Stimulated activated CD8-positive, alpha-beta memory T cell treated with anti-CD3 and anti-CD28 coated beads, Interleukin-15, amount 100 ng/mL, for 4 hours (primary cell): ENCODE data around the gene CTBP2.

Experiments
- DNase-seq, 2 donors: peaks; one replicate each; pipeline ENCODE4 v3.0.0-alpha.2; 2020; ENCODE audit warnings: low read depth in 2 of 2

CTBP2 gene

DNA sequence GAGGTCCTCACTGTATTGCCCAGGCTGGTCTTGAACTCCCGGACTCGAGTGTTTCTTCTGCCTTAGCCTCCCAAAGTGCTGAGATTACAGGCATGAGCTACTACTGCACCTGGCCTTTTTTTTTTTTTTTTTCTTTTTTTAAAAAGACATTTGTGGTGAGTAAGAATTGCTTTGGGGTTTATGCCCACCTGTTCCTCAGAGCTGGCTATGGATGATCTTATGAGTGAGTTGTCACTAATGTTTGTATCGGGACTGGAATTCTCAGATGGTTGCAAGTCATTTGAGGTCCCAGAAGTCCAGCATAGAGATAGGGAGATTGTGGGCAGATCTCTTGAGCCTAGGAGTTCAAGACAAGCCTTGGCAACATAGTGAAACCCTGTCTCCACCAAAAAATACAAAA lies 183.2 kb downstream of the CTBP2 start:
- DNase-seq = no peak

DNA sequence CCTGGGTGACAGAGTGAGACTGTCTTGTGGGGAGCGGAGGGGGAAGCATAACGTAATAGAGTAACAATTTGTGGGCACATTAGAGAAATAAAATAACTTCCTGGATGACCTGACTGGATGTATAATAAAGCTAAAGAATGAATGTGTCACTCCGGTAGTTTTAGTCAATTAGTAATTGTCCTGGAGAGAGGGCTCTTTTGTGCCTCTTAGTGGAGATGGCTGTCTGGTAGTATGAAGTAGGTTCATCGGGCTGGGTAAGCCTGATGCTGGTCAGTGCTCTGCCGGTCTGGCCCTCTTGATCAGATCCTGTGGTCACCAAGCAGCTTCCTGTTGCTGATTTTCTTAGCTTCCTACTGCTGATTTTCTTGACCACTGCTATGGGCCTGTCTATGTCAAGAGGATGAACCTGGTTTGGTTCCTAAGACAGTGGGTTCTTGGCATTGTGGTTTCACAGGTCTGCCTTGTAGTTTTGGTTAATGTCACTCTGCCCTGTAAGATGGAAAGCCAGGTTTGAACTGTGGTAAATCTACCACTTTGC lies 184.3 kb downstream of the CTBP2 start:
- DNase-seq = no peak

DNA sequence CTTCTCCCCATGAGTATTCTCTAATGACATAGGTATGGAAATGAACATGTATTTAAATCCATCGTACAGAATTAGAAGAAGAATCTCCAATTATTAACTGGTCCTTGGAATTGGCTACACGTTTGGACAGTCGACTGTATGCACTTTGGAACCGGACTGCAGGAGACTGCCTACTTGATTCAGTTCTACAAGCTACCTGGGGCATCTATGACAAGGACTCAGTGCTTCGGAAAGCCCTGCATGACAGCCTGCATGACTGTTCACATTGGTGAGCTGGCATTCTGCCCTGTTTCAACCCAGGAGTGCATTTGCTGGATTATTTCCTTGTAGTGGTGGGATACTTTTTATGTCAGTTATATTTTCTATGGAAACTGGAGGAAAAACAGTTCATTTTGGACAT lies 186.2 kb downstream of the CTBP2 start:
- DNase-seq = no peak

DNA sequence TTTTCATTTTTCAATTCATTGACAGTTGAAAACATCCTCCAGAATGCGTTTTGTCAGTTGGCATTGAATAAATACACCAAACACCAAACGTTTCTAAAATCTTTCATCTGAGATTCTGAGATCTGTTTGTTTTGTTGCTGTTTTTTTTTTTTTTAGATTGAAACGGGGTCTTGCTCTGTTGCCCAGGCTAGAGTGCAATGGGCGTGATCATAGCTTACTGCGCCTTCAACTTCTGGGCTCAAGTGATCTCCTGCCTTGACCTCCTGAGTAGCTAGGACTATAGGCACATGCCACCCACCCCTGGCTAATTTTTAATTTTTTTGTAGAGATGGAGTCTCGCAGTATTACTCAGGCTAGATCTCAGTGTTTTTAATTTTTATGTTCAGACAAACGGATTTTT lies 187.7 kb downstream of the CTBP2 start:
- no peak for DNase-seq

DNA sequence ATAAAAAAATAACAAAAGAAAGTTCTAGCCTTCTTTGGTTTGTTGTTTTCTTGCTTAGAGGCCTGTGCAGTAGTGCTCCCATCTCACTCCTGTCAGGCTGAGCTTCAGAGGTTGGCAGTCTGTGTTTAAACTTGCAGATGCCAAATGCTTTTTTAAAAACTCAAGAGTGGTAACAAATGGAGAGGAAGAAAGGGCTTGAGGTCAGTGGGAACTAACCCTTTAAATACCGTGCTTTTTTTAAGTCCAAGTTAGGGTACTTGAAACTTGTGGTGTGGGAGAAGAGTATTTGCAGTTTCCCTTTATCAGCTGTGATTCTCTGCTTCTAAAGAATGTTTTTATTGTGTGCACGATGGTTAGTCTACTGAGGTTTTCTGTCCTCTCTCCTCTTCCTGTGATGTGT lies 189.1 kb downstream of the CTBP2 start:
- no peak for DNase-seq

DNA sequence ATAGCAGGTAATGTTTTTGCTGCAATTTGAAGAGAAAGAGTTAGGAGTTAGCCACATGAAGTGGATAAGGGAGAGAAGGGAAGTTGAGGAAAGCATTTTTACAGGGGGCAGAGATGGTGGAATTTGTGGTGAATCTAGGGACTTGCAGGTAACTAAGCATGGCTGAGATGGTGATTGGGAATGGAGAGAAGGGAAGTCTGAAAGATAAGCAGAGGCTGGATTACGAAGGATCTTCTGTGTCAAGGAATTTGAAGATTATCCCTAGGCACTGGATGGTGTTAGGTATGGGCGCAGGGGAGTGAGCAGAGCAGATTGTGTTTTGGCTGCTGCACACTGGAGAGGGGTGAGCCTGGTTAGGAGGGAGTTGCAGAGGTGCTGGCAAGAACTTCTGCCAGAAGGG lies 193.1 kb downstream of the CTBP2 start:
- DNase-seq = no peak

DNA sequence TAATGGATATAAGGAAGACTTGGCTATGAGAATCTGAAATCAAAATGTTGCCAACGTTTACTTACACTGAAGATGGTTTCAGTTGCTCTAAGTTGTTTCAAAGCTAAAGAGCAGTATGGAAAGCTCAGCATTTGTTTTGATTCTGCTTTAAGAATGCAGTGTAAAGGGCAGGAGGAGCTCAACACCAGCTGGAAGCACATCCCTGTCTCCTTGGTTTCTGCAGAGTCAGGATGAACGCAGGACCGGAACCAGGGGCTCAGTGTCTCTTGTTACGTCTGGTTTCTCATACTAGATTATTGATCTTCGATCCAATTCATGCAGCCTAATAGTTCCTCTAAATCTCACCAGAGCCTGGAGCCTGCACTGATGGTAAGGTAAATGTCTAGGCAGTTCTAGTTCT lies 194.4 kb downstream of the CTBP2 start:
- no peak for DNase-seq

DNA sequence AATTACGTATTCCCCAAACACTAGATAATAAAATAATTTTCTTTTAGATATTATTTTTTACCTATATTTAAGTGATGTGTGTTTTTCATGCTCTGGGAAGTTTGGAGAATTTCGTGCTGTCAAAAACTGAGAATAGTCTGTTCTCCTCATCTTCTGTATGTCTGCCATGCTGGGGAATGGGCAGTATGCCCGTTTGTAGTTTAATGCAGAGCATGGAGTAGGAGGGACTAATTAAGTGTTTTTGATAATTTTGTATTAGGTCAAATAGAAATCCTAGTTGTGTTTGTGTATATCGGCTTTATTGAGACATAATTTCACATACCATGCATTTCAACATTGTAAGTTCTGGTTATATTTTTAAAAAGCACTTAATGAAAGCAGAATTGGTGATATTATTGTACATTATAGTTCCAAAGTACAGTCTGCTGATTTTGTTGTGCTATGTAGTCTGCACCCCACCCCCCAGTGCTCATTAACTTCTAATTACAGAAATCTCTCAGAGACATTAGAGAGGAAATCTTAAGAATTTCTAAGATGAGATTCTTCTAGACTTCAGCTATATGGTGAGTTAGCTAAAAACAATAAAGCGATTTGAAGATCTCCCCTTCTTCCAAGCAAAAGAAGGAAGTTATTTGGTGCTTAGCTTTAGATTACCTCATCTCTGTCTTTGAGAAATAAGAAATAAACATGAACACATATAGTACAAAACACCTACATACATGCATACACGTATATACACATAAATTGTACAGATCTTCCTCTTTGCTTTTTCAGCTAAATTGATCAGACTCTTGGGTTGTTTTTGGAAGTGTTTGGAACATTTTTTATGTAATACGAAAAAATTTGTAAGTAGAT lies 196.3 kb downstream of the CTBP2 start:
- DNase-seq = no peak

DNA sequence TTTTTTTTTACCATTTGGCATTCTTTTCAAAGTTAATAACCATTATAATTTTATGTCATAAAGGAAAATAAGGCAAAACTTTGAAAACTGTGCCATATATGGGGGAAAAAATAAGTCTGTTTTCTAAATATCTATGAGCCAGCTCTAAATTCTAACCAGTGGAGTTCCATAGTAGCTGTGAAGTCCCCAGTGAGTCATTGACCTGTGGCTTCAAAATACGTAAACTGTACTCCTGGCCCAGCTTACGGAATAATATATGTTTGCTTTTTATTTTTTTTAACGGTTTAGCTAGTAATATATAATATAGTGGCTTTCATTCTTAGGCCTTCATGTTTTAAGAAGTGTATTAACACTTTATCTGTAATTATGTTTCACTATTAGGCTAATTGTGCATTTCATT lies 197.9 kb downstream of the CTBP2 start:
- no peak for DNase-seq

DNA sequence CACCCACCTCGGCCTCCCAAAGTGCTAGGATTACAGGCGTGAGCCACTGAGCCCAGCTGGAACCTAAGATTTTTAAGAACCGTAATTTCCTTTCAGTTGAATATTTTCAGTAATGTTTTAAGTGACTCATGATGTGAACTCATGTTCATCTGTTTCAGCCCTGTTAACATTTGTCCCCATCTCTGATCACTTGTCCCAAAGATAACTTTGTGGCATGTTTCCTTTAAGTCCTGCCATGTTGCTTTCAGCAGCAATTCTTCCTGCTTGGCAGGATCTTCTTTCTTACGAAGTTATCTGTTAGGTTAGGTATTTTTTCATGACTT lies 199.2 kb downstream of the CTBP2 start:
- DNase-seq = no peak

DNA sequence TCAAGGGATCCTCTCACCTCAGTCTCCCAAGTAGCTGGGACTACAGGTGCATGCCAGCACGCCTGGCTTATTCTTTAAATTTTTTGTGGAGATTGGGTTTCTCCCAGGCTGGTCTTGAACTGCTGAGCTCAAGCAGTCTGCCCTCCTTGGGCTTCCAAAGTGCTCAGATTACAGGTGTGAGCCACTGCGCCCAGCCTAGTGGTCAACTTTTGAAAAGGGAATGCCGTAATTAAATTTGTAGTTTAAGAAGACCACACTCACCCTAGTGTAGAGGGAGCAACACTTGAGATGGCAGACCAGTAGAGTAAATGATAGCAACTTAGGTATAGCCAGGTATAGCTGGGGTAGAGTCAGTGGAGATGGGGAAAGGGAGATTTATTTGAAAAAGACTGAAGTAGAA lies 200.8 kb downstream of the CTBP2 start:
- no peak for DNase-seq

DNA sequence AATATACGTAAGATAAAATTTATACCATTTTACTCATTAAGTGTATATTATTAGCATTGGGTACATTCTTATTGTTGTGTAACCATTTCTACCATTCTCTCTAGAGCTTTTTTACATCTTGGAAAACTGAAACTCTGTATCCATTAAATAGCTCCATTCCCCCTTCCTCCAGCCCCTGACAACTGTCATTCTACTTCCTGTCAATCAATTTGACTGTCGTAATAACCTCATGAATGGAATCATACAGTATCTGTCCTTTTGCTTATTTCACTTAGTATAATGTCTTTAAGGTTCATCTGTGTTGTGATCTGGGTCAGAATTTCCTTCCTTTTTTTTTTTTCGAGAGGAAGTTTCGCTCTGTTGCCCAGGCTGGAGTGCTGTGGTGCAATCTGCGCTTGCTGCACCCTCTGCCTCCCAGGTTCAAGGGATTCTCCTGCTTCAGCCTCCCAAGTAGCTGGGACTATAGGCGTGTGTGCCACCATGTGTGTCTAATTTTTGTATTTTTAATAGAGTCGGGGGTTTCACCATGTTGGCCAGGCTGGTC lies 202.9 kb downstream of the CTBP2 start:
- DNase-seq = no peak

DNA sequence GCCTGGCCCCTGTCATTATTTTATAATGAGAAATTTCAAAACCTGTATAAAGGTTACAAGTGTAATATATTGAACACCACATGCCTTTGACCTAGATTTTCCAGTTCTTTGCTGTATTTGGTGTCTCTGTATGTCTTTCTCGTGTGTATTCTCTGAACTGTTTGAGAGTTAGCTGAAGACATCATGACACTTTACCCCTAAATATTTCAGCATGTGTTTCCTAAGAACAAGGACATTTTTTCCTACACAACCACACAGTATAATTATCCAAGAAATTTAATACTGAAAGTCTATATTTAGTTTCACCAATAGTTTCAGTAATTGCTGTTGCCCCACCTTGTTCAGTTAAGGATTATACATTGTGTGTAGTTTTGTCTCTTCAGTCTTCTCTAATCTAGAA lies 203.6 kb downstream of the CTBP2 start:
- no peak for DNase-seq

DNA sequence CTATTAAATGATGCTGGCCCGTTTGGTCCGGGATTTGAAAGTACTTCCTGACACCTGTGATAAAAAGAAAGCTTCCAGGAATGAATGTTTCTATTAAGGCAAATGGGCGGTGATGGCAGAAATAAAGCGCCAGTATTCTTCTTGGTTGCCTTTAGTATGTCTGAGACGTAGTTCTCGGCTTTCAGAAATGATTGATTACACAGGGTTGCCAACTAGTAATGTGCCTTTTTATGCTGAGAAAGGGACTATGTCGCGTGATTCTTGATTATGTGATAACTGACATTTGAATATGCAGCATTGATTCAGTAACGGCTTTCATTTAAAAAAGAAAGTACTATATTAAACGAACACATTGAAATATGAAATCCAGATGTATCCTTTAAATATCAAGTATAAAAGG lies 204.5 kb downstream of the CTBP2 start:
- DNase-seq = no peak

DNA sequence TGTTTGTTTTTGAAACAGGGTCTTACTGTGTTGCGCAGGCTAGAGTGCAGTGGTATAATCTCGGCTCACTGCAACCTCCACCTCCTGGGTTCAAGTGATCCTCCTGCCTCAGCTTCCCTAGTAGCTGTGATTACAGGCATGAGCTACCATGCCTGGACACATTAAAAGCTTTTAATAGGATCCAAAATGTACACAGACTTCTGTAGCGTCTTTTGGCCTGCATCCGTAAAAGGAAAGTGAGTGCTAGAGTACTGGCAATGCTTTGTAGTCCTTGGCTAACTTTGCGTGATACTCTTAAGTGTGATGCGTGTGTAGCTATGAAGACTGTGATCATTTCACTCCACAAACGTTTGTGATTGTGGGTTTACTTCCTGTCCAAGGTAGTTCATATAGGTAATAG lies 205.1 kb downstream of the CTBP2 start:
- no peak for DNase-seq

DNA sequence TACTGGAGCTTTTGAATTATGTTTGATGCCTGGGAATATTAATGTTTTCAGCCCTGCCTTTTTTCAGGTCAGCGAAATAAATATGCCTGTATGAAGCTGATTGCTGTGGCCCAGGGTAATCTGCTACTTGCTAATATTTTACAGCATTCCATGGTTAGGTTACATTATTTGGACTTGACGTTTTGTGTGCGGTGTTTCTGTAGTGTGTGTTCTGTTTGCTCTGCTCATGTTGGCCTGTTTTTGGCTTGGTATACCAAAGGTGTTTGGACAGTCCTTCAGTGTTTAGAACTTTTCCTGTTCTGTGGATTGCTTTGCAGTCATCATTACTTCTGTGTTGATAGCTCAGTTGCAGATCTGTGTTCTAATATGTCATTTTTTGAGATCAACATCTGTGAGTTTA lies 206.9 kb downstream of the CTBP2 start:
- DNase-seq = no peak

DNA sequence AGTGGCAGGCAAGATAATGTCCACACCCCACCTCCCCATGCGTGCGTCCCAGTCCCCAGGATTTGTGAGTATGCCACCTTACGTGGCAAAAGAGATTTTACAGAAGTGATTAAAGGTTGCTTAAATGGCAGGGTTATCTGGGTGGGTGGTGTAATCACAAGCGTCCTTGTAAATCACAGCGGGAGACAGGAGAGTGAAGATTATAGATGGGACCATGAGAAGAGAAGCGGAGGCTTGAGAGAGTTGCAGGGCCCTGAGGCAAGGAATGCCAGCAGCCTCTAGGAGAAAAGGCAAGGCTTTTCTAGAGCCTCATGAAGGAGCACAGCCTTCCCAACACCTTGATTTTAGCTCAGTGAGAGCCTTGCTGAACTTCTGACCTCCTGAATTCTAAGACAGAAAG lies 208.2 kb downstream of the CTBP2 start:
- DNase-seq = no peak

DNA sequence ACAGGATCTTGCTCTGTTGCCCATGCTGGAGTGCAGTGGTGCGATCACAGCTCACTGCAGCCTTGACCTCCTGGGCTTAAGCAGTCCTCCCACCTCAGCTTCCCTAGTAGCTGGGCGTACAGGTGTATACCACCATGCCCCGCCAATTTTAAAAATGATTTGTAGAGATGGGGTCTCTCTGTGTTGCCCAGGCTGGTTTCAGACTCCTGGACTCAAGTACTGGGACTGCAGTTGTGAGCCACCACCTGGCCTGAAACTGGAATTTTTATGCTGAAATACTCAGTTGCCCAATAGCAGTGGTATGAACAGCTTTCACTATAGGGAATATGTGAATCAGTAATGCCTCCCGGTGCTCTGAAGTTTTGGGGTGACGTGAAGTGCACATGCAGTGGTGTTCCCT lies 210.8 kb downstream of the CTBP2 start:
- DNase-seq = no peak

DNA sequence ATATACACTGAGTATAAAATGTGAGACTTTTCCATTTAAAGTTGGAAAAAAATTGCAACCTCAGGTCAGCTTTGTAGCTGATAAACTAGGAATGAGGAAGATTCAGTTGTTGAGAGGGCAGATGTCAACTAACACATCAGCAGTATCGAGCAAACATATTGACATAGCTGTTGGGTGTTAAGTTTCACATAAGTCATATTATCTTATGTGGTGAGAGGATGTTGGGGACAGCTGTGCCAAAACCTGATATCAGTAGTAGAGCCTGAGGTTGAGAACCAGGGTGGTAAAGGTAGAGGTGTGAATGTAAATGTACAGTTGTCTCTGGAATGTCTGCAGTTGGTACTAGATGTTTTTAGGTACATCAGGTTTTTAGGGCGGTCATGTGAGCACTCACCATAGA lies 213.4 kb downstream of the CTBP2 start:
- no peak for DNase-seq

DNA sequence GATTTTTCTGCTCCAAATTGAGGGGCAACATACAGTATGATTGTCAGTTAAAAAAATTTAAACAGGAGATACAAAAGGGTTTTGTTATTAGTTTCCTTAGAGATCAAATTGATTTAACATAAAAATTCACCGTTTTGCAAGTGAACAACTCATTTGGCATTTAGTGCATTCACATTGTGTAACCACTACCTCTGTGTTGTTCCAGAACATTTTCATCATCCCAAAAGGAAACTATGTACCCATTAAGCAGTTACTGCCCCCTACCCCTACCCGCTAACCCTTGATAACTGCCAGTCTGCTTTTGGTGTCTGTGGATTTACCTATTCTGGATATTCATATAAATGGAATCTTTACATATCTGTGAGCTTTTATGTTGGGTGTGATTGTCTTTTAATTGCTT lies 215.4 kb downstream of the CTBP2 start:
- DNase-seq = no peak

DNA sequence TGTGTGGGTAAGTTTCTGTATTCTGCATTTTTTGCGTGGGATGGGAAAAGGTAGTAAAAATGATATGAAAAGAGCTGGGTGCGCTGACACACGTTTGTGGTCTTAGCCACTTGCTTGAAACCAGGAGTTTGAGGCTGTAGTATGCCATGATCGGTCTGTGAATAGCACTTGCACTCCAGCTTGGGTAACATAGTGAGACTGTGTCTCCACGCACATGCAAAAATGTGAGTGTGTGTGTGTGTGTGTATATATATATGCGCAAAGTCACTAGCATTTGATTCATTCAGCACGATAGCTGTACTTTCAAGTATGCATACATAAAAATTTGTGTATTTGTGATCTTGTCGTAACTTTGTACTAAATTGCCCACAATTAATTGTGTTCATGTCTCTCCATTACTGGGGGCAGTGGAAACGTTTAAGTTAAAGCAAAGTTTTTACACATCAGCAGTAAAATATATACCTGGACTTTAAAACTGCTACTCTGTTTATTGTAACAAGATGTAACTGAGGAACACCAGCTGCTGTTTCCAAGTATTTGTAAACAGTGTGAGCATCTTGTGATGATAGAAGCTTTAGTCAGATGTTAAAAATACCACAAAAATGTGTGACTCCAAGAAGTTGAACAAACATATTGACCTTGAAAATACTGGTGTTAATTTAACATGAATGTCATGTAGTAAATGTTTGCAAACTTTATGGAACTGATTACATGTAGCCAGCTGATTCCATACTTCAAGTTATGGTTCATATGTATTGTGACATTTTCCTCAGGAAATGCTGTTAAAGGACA lies 216.9 kb downstream of the CTBP2 start:
- DNase-seq = no peak

DNA sequence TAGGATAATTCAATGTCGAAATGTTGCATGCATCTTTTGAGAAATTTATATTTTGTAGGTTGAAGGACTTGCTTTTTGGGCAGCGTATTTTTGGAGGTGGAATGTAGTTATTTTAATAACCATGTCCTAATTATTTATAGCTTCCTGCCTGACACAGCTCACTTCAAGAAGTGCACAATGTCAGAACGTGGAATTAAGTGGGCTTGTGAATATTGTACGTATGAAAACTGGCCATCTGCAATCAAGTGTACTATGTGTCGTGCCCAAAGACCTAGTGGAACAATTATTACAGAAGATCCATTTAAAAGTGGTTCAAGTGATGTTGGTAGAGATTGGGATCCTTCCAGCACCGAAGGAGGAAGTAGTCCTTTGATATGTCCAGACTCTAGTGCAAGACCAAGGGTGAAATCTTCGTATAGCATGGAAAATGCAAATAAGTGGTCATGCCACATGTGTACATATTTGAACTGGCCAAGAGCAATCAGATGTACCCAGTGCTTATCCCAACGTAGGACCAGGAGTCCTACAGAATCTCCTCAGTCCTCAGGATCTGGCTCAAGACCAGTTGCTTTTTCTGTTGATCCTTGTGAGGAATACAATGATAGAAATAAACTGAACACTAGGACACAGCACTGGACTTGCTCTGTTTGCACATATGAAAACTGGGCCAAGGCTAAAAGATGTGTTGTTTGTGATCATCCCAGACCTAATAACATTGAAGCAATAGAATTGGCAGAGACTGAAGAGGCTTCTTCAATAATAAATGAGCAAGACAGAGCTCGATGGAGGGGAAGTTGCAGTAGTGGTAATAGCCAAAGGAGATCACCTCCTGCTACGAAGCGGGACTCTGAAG lies 217.8 kb downstream of the CTBP2 start:
- no peak for DNase-seq
